ENCODE data around the gene SRPRB.

SRPRB gene

GRCh38 chr3:133842158-133842557, 36.5 kb downstream of the SRPRB start:
- DNase-seq (ENCODE audit: low spot score): no peak

- no peak for DNase-seq (ENCODE audit: low spot score)
Observed at GRCh38 chr3:133843634-133844033, 38.0 kb downstream of the SRPRB start.

DNA sequence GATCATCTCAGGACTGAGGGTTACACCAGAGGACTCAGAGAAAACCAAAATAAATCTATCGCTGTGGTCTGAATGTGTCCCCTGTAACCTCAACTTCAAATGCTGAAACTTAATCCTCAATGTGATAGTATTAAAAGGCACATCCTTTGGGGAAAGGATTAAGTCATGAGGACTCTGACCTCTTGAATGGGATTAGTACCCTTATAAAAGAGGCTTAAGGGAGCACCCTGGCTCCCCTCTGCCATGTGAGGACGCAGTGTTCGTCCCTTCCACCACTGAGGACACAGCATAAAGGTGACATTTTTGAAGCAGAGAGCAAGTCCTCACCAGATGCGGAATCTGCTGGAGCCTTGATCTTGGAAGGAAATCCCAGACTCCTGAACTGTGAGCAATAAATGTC, 39.5 kb downstream of the SRPRB start:
- DNase-seq (ENCODE audit: low spot score): no peak

DNA sequence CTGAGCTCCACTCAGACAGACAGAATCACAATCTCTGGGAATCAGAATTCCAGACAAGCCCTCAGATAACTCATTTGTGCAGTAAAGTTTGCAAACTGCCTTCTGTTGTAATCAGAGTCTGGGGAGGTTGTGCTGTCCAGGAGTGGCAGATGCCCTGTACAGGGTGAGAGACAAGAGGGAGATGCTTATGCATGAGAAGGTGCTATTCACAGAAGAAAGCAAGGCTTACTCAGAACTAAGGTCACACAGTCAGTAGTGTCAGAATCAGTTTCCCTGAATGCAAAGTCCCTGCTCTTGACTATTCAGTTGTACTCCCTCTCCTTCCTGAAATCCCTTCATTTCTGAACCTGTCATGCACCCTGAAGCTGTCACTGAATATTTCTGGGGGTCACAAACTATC, 43.7 kb downstream of the SRPRB start:
- no peak for DNase-seq (ENCODE audit: low spot score)

DNA sequence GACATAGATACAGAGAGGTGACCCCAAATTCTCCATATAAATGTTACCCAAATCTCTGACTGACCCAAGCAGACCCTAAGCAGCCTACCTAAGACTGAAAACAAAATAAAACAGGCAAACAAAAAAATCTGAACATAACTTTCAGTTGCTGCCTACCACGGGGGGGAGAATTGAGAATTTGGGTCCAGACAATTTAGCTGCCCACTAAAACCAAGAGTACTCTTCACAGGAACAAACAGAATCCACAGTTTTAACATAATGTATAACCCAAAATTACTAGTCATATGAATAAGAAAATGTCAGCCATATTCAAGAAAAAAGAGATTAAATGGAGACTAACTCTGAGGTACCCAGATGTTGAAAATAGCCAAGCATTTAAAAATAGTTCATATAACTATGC, 44.4 kb downstream of the SRPRB start:
- DNase-seq (ENCODE audit: low spot score): no peak

DNA sequence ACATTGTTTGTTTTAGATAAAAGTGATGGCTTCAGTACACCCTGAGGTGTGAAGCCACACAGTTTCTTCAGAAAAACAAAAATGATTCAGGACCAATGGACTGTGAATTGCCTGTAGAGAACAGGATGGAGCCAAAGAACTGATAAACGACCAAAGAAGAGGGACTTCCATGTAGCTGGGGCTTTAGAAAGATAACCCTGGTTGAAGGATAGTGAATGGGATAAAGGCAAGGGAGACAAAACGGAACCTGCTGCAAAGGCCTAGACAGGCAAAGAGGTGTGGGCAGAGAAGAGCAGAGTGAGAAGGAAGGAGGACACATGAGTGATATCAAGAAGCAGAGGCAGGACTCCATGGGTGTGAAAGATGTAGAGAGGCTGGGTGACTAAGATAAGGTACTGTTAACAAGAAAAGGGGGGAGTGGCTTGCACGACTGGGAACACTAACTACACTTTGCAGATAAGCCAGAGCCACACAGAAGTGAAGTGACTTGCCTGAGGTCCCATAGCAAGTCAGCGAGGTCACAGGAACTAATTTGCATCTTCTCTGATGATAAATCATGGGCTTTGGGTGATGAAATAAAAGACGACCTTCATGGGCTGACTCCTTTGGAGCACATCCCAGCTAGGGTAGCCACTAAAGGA, 45.8 kb downstream of the SRPRB start:
- no peak for DNase-seq (ENCODE audit: low spot score)

- DNase-seq (ENCODE audit: low spot score): no peak
Observed at GRCh38 chr3:133851931-133852330, 46.3 kb downstream of the SRPRB start.

DNA sequence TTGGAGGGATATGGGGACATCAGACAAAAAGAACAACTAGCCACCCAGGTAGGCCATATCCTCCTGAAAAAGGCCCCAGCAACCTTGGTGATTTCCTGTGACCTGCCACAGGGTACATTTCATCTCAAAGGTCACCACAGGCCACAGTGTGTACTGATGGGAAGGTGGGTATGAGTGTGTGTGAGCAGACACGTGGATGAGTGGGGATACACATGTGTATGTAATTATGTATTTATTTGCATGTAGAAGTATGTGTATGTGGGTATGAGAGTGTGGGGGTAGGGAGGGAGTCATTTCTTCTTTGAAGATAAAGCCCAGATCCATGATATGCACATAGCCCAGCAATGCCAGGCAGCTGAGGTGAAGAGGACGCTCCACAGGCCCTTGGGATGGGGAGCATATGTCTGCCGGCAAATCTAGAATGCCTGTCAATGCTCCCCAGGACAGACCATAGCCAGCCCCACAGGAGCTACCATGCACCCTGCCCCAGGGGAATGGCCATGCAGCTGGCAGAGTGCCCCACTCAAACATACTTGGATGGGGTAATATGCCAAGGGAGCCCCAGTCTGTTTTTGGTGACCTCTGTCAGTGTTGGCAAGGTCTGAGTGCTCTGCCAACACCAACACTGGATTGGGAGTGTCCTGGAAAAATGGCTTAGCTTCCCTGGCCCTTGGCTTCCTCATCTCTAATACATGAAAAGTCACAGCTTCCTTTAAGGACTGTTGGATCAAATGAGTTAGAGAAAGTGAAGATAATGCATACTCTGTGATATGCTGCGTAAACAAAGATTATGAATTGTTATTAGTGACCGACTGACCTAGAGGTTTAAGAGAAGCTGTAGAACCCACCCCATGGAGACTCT, 47.7 kb downstream of the SRPRB start:
- no peak for DNase-seq (ENCODE audit: low spot score)

GRCh38 chr3:133853925-133854227, 48.3 kb downstream of the SRPRB start:
- no peak for DNase-seq (ENCODE audit: low spot score)

GRCh38 chr3:133854264-133855001, 48.8 kb downstream of the SRPRB start:
- no peak for DNase-seq (ENCODE audit: low spot score)

DNA sequence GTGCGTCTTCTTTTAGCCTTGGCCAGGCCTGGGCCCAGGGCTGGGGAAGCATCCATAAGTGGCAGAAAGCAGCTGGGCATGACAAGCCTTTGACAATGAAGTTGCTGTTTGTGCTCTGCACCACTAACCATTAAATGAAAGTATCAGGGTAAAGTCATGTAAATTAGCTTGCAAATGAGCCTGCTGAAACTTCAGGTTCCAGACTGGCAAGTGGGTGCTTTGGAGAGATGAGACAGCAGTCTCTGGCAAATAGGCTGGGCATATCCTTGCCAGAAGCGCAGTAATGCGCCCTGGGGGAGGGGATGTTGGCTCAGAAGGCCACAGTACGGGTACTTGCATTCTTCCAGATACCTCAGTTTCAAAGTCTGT, 49.4 kb downstream of the SRPRB start:
- no peak for DNase-seq (ENCODE audit: low spot score)

GRCh38 chr3:133855772-133856171, 50.2 kb downstream of the SRPRB start:
- peak; percentile 14 for DNase-seq (ENCODE audit: low spot score)

DNA sequence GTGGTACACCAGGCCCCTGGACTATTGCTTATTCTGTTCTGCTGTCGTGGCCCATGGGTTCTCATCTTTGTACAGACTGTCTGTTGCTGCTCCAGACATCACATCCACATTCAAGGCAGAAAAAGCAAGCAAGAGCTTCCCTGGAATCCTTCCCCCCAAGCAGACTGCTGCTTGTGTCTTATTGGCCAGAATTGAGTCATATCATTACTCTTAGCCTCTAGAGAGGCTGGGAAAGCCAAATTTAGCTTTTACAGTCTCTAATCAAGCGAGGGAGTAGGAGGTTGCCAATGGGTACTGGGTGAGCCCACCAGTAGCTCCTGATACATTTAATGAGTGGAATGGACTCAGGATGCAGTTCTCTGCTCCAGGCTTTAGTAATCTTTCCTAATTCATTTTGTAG, 50.7 kb downstream of the SRPRB start:
- no peak for DNase-seq (ENCODE audit: low spot score)

GRCh38 chr3:133857767-133858166, 52.2 kb downstream of the SRPRB start:
- DNase-seq (ENCODE audit: low spot score): no peak

DNA sequence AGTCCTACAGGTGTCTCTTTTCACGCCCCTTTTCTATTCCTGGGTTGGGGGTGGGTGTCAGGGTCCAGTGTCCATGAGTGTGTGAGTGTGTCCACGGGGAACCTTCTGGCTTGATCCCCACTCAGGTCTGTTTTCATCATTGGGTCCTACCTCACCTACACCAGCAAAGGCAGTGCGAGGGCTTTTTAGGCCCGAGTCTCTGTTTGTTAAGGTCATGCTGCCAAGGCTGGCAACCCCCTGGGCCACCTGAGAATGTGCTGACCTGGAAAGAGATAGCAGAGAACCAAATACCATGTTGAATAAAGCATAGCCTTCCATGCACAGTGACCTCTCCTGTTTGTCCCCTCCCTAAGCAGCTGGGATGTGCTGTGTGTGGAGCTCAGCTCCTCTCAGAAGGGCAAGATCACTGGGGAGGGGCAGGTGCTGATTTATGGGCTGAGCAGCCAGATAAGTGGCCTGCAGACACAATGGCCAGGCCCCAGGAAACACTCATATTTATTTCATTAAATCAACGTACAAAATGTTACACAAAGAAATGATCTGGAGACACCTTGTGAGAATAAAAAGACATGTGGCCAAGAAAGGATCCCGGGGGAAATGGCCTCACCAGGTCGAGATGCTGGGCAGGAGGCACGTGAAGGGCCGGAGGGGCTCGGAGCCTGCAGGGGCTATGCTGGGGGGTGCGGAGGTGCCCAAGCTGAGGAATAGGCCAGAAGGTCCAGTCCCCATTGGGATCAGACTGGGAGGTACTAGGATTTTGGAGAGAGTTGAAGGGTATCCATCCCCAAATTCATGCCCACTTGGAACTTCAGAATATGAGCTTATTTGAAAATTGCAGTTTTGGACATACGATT, 54.0 kb downstream of the SRPRB start:
- no peak for DNase-seq (ENCODE audit: low spot score)

GRCh38 chr3:133860519-133860918, 54.9 kb downstream of the SRPRB start:
- no peak for DNase-seq (ENCODE audit: low spot score)

DNA sequence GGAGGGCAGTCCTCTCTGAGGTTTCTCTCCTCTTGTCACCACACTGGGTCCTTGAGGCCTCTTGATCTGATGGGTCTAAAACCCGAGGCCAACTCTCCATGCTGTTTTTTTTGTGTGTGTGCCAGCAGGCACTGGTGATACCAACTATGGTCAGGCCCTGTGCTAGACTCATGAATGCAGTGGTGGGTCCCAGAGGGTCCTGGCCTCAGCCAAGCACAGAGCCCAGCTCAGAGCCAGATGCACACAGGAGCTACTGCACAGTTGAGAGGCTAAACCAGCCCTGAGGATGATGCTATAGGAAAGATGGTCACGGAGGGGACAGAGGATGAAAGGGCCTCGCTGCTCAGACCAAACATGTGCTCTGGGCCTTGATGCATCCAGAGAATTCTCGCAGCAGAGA, 56.5 kb downstream of the SRPRB start:
- no peak for DNase-seq (ENCODE audit: low spot score)

GRCh38 chr3:133863911-133864310, 58.3 kb downstream of the SRPRB start:
- DNase-seq (ENCODE audit: low spot score): no peak

- no peak for DNase-seq (ENCODE audit: low spot score)
Observed at GRCh38 chr3:133864616-133865015, 59.0 kb downstream of the SRPRB start.

GRCh38 chr3:133865136-133865855, 59.7 kb downstream of the SRPRB start:
- no peak for DNase-seq (ENCODE audit: low spot score)

GRCh38 chr3:133866141-133866540, 60.5 kb downstream of the SRPRB start:
- no peak for DNase-seq (ENCODE audit: low spot score)

DNA sequence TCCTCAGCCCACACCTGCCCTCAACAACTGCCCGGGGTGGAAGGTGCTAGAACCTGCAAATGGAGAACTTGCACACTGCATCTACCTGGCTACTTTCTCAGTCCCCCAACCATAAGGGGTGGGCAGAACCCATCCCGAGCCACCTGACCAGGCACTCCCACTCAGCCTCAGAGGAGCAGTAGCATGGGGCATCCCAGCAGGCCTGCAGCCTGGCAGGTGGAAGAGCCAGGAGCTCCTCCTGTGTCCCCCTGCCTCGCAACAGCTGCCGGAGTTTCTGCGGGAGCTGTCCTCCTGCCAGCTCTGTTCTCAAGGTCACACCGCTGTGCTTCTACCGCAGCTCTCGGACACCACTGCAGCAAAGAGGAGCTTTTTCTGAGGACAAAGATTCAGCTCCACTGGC, 62.6 kb downstream of the SRPRB start:
- DNase-seq (ENCODE audit: low spot score): no peak
